GM18907 (cell line): ENCODE measurements around the gene NOP56.

ENCODE experiments used
- ATAC-seq: cut with Tn5 transposase; IDR thresholded peaks from one replicate; pipeline ENCODE4 v1.9.1; 2021; ENCODE audit warnings: mild to moderate bottlenecking, moderate library complexity; ENCODE audit not compliant: unreplicated experiment

The NOP56 gene

GRCh38 chr20:2651772-2652723 is at the start of gene NOP56:
NOP56 (plus strand) TSS chr20:2652632; CDS start chr20:2652661, 29 bp downstream.
- ATAC-seq: peak; percentile 85

GRCh38 chr20:2602746-2603145 is 49.7 kb upstream of the NOP56 start:
- ATAC-seq: no peak

GRCh38 chr20:2603816-2604505 is 48.5 kb upstream of the NOP56 start:
- ATAC-seq: no peak

- no peak for ATAC-seq
Measured at GRCh38 chr20:2604506-2604835, 48.0 kb upstream of the NOP56 start.

GRCh38 chr20:2606507-2607006 is 45.9 kb upstream of the NOP56 start:
- no peak for ATAC-seq

GRCh38 chr20:2610326-2610725 is 42.1 kb upstream of the NOP56 start:
- ATAC-seq: no peak

- no peak for ATAC-seq
Measured at GRCh38 chr20:2610941-2611720, 41.3 kb upstream of the NOP56 start.

GRCh38 chr20:2612073-2612472 is 40.4 kb upstream of the NOP56 start:
- ATAC-seq: no peak

GRCh38 chr20:2616634-2617033 is 35.8 kb upstream of the NOP56 start:
- no peak for ATAC-seq

- ATAC-seq: no peak
Measured at GRCh38 chr20:2617099-2617714, 35.2 kb upstream of the NOP56 start.

- no peak for ATAC-seq
Measured at GRCh38 chr20:2618815-2619214, 33.6 kb upstream of the NOP56 start.

- ATAC-seq: no peak
Measured at GRCh38 chr20:2619337-2619736, 33.1 kb upstream of the NOP56 start.

GRCh38 chr20:2619961-2620595 is 32.4 kb upstream of the NOP56 start:
- no peak for ATAC-seq

- ATAC-seq: no peak
Measured at GRCh38 chr20:2624190-2624589, 28.2 kb upstream of the NOP56 start.

- no peak for ATAC-seq
Measured at GRCh38 chr20:2625062-2625461, 27.4 kb upstream of the NOP56 start.

GRCh38 chr20:2626853-2627541 is 25.4 kb upstream of the NOP56 start:
- no peak for ATAC-seq

GRCh38 chr20:2631228-2631627 is 21.2 kb upstream of the NOP56 start:
- ATAC-seq: no peak

GRCh38 chr20:2633381-2633780 is 19.1 kb upstream of the NOP56 start:
- ATAC-seq: no peak

GRCh38 chr20:2637246-2637645 is 15.2 kb upstream of the NOP56 start:
- no peak for ATAC-seq

- ATAC-seq: no peak
Measured at GRCh38 chr20:2640260-2640659, 12.2 kb upstream of the NOP56 start.
